ENCODE results near the gene CDA. TPM values are rescaled to one million over a fixed set of nuclear protein-coding genes. Genes with fewer than 3 reads are reported as not detected.
A peak's percentile ranks its signal among the peaks of the same experiment; 100 is the strongest.
"Not testable (repeated sequence)": the region's sequence is repeated elsewhere in the genome, so short reads cannot be mapped to it uniquely, and the experiment has no call there.

The CDA gene
- total RNA-seq, 1 experiment from 2014 or later, result 1.5 TPM

DNA sequence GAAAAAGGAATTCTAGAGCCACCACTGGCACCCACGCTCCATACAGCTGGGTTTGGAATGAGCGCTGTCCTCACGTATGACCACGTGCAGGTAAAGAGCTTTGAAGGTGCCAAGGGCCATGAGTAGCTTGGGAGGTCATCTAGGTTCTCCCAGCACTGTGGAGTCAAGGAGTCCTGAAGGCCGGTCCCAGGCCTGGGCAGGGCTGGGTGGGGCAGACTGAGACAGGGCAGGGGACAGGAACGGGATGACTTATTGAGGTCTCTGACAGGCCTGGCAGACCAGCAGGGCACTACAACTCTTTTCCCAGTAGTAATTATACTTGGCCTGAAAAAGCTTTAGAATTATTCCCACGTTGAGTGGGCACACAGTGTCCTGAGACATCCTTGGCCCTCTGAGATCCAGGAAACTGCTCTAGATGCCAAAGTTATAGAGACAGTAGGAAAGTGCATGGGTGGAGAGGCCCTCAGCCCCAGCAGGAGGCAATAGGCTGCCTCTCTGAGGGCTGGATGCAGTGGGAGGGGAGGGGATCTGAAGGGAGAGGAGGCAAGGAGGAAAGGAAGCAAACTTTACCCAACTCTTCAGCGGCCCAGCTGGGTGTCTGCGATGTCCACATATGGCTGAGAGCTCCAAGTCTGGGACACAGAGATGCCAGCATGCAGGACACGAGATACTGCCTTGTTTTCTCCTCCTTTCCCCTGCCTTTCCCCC, 1.8 kb upstream of the CDA start:
- DNase-seq (ENCODE audit: low read depth), result no peak

DNA sequence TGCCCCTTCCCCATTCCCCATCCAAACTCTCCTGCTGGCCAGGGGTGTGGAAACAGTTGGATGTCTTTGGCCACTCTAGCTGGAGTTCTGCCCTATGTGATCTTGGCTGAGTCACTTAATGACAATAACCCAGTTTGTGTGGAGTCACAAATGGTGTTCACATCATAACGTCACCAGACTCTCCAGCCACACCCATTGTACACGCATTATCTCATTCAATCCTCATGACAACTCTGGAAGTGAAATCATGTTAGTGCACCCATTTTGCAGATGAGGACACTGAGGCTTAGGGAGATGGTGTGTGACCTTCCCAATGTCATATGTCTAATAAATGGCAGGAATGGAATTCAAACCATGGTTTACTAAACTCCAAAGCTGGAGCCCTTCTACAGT, 1.2 kb upstream of the CDA start:
- peak; percentile 63 for DNase-seq (ENCODE audit: low read depth)

DNA sequence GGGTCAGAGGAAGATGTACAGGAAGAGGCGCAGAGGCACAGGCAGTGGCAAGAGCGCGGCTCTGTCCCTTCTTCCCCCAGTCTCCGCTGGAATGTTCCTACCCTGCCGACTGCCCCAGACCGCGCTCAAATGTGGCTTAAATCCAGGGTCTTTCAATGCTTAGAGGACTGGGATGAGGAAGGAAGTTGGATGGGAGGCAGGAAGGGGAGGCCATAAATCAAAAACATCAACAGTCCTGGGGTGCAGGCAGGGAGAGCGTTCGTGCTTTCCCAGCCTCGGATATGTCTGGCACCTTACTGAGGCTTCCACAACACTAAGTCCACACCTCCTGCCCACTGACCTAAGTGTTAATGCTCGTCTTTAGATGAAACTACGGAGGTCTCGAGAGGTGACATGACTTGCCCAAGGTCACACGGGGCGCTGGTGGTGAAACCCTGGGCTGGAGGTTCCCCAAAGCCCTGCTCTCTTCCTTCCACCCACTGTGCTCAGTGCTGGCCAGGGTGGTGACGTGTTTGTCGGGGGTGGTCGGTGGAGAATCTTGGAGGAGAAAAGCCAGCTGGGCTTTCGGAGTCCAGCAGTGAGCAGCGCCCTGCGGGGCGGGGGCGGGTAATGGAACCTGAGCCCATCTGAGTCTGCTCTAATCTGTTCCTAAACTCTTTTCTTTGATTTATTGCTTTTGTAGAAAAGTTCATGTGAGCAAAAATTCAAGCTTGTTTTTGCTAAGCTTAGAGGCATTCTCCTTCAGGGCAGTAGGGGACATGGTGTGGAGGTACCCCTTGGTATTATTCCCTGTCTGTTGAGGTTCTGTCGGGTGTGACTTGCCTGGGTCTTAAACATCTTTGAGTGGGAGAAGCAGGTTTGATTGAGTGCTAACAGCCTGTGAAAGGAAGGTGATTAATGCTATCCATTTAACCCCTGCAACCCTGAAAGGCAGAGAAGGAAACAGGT, 708 bp downstream of the CDA start:
- DNase-seq (ENCODE audit: low read depth), result peak; percentile 49

DNA sequence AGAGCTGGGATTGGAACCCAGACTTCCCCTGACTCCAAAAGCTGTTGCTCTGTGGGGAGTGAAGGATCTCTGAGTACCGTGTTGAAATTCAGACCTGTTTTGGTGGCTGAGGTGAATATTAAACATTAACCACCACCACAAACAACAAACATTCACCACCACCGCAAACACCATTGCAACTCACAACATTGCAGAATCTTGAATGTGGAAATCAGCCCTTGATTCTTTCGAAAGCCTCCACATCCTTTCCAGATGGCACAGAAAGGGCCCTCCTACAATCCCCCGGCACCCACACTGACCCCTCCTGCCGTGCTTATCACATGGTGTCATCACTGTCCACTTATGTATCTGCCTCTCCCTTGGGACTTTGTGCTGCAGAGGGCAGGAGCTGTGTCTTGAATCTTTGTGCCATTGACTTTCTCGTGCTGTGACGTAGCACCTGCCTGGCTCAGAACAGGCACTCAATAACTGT, 1.4 kb downstream of the CDA start:
- no peak for DNase-seq (ENCODE audit: low read depth)

DNA sequence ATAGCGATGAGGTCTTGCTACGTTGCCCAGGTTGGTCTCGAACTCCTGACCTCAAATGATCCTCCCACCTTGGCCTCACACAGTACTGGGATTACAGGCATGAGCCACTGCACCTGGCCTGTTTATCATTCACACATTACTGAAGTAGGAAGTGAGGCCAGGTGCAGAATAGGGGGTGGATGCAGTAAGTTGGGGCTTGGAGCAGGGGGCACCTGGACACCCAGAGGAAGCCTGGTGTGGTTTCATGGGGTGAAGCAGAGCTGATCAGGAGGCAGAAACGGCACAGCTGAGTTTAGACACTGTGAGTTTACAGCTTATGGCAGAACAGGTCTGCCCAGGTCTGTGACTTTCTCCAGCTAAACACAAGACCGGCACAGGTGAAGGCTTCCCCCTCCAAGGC, 4.9 kb downstream of the CDA start:
- no peak for DNase-seq (ENCODE audit: low read depth)

DNA sequence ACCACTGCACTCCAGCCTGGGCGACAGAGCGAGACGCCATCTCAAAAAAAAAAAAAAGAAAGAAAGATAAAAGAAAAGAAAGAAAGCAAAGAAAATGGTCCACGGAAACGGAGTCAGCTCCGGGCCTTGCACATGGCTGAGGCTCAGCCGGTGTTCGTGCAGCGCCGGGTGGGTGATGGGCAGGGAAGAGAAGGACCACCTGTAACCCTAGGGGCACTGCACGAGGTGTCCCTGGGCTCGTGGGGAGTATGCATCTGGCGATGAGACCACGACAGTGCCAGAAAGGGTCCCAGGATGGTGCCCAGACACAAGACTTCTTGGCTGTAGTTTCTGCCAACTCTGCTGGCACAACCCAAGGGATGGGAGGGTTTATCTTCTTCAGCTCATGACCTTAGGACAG, 5.8 kb downstream of the CDA start:
- DNase-seq (ENCODE audit: low read depth), result no peak

DNA sequence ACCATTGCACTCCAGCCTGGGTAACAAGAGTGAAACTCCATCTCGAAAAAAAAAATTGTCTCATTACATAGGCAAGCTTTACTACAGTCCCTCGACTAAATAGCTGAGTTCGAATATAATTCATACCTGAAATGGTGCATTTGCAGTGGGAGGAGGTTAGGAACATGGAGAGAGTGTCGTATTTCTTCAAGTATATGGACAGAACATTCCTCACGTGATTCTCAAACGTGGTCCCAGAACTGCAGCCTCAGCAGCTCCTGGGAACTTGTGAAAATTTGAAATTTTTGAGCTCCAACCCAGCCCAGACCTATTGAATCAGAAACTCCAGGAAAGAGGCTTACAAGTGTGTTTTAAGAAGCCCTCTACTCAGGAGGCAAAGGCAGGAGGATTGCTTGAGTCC, 7.2 kb downstream of the CDA start:
- DNase-seq (ENCODE audit: low read depth), result no peak

DNA sequence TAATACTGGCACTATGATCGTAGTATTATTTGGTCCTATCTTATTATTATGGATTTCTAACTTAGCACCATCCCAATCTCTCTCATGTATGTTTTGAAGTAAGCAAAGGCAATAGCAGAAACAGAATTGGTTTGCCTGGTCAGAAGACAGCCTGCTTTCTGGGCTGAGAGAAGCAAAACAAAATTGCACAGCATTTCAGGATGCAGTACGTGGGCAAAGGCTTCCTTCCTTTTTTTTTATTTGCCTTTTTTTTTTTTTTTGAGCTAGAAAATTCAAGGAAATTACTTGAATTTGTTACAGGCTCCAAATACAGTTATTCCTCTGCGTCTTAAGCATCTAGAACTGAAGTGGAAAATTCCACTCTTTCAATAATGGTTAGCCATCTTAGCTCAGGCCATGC, 8.8 kb downstream of the CDA start:
- no peak for DNase-seq (ENCODE audit: low read depth)

DNA sequence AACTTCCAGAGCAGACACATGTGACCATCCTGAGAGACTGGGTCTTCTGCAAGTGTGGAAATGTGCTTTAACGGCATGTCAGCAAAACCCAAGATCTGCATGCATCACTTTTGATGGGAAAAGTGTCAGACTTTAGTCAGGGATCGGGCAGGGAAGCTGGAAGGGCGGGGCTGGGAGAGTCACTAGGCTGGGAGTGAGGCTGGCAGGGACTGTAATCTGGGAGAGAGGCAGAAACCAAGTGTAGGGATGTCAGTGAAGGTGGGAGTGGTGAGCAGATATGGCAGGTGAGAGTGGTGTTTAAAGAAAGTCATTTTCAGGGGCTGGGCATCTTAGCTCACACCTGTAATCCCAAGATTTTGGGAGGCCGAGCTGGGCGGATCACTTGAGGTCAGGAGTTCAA, 11.3 kb downstream of the CDA start:
- DNase-seq (ENCODE audit: low read depth), result peak; percentile 47

DNA sequence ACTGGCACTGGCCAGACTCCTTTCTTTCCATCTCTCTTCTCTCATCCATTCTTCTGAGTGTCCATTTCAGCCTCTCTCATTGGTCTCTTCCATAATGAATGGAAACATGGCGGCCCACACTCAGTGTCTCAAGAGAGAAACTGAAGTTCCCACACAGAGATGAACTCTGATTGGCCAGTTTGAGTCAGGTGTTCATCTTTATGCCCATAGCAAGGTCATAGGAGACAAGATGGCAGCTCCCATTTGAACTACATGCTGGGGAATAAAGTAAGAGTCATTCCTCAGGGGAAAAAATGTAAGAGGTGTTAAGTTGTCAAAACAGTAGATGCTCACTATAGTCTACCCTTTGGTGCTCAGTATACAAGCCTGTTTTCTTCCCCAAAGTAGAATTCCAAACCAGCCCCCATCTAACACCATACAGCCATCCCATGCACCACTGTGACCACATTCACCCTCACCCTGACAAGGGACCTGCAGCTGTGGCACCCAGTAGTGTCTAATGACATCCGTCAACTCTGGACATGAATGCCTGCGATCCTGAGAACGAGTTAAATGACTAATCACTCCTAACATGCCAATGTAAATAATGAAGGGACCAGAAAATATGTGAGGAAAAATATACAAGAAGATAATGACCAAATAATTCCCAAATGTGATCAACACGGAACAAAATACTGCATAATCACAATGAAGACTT, 12.4 kb downstream of the CDA start:
- DNase-seq (ENCODE audit: low read depth), result peak; percentile 75

DNA sequence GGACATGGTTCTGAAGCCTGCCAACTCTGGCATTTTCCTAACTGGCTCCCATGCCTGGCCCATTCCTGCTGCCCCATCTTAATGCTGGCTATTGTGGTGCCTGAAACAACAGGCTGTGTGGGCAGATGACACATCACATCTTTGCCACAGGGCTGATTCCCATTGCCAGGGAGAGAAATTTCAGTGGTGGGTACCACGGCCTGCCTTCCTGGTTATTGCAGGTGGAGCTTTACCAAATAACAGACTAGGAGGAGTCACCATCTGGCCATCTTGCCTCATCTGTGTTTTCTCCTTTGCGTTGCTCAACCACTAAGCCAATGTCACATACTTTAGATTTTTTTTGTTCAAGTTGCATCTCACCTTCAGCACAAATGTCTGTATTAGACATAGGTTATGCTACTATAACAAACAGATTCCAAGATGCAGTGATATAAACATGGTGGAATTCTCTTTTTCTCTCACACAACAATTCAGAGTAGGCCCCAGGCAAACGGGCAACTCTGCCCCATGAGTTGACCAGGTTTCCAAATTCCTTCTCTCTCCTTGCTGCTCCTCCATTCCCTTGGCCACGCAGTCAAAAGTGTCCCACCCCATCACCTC, 14.1 kb downstream of the CDA start:
- DNase-seq (ENCODE audit: low read depth), result peak; percentile 68

DNA sequence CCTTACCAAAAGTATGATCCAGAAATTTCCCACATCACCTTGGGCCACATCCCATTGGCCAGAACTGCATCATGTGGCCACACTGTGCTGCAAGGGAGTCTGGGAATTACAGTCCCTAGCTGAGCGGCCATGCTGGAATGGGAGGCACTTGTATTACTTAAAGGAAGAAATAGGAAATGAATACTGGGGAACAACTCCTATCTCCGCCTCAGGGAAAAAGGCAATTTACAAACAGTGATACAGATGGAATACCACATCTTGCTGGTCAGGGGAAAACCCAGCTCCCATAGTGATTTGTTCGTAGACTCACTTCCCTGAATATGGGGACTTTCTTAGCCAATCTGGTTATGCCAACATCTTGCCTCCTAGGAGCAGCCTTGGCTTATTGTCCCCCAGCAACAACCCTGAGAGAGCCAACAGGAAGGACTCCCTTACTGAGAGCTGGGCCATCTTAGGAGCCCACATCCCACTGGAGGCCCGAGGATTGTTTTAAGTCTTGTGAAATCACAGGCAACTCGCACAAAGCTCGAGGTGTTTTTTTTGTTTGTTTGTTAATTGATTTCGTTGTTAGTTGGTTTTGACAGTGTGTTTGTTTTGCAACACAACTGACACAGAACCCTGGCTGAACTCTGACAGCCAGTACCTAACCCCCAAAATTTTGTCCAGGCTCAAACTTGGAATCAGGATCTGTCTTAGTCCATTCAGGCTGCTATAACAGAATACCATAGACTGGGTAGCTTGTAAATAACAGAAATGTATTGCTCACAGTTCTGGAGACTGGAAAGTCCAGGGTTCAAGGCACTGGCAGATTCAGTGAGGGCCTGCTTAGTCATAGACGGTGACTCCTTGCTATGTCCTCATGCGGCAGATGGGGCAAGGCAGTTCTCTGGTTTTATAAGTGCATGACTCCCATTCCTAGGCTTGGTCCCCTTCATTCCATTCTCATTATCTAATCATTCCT, 14.9 kb downstream of the CDA start:
- DNase-seq (ENCODE audit: low read depth), result peak; percentile 96

DNA sequence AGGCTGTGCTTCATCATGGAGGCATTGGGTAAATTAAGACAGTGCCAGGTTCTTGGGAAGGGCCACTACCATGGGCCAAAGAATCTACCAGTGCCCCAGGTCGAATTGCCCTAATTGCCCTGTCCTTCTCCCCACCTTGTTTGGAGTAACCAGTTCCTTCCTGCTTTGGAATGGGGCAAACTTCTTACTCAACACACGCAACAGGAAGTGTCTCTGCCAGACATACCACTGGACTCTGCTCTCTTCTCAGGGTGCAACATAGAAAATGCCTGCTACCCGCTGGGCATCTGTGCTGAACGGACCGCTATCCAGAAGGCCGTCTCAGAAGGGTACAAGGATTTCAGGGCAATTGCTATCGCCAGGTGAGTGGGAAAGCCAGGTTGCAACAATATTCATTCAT, 15.8 kb downstream of the CDA start:
- peak; percentile 55 for DNase-seq (ENCODE audit: low read depth)

DNA sequence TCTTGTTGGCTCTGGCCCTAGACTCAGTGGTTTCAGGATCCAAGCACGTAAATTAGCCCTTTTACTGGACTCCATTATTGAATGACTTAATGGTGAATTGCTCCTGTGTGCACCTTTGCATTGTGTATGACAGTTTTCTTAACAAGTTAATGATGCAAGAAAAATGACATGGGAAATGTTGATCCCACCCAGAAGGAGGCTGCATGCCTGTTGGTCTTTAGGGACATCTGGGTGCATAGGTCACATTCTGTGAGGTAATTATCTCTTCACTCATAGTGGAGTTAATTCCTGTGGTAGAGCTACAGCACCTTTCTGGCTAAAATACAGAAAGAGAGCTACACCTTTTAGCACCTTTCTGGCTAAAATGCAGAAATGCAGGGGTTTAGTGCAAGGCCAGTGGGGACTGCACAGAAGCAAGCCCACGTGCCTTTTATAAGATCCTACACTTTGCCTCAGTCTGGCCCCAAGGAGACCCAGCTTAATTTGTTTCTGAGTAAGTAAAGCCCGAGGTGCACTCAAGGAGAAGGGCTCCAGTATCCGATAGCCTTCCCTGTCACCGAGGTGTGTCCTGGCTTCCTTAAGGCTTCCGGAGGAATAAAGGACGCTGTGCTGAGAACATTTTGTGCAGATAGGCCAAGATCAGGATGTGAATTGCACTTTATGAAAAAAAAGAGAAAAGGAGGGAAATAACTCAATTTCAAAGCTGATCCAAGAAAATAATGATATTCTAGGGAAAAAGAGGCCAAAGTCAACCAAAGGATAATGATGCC, 18.1 kb downstream of the CDA start:
- DNase-seq (ENCODE audit: low read depth), result not testable (repeated sequence)

DNA sequence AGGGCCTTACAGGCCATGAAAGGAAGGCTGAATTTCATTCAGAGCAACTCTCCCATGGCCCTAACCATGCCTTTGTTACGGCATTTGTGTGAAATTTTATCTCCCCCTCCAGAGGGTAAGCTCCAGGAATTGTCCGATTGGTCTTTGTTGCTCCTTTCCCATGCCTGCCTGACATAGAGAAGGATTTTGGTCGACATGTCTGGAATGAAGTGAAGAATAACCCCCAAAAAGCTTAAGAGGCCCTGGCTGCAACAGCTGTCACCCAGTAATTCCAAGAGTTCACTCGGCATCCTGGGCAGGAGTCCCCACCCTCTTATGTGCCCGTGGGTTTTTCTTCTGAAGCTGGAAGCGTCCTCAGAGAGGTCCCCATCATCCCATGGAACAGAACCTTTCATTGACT, 20.6 kb downstream of the CDA start:
- DNase-seq (ENCODE audit: low read depth), result no peak

DNA sequence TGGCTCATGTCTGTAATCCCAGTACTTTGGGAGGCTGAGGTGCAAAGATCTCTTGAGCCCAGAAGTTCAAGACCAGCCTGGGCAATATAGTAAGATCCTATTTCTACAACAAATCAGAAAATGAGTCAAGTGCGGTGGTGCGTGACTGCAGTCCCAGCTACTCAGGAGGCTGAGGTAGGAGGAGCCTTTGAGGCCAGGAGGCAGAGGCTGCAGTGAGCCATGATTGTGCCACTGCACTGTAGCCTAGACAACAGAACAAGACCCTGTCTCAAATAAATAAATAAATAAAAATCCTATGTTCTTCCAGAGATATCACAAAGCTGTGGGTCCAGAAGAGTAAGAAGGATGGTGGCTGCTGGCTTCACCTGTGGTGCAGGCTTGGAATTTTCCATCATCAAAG, 22.1 kb downstream of the CDA start:
- DNase-seq (ENCODE audit: low read depth), result no peak

DNA sequence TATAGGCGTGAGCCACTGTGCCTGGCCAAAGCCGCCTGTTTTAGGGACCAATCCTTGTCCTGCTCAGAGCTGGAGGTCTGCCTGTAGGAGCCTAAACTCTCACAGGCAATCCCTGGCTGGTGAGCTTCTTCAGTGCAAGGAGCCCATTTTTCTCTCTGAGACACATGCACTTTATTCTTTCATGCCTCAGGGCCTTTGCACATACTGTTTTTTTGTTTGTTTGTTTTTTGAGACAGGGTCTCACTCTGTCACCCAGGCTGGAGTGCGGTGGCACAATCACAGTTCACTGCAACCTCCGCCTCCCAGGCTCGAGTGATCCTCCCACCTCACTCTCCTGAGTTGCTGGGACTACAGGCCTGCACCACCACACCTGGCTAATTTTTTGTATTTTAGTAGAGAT, 22.8 kb downstream of the CDA start:
- DNase-seq (ENCODE audit: low read depth), result no peak

DNA sequence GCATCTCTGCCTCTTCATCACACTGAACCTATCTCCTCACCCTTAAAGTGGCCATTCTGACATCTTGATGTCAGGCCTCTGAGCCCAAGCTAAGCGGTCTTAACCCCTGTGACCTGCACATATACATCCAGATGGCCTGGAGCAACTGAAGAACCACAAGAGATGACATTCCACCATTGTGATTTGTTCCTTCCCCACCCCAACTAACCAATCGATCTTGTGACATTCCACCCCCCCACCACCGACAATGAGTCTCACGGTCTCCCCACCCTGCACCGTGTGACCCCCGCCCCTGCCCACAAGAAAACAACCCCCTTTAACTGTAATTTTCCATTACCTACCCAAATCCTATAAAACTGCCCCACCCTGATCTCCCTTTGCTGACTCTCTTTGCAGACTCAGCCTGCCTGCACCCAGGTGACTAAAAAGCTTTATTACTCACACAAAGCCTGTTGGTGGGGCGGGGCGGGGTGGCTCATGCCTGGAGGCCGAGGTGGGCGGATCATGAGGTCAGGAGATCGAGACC, 23.4 kb downstream of the CDA start:
- DNase-seq (ENCODE audit: low read depth), result peak; percentile 86

DNA sequence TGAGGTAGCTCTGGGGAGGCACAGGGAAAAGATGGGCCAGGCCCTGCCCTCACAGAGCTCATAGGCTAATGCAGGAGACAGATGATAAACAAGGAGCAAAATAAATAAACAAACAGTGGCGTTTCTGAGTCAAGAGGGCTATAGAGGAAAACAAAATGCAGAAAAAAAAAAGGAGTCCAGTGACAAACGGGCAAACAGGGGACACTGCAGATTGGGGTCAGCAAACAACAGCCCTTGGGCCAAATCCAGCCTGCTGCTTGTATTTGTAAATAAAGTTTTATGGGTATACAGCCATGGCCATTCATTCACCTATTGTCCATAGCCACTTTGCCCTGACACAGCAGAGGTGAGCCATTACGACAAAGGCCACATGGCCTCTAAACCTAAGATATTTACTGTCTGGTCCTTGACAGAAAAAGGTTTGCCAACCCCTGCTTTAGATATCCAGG, 25.3 kb downstream of the CDA start:
- no peak for DNase-seq (ENCODE audit: low read depth)

Data from Daoy (cell line).